Mucosa of descending colon (tissue), 3 donors: ENCODE data around the gene ZBTB7A. TPM values are rescaled to one million over a fixed set of nuclear protein-coding genes. Genes with fewer than 3 reads are reported as not detected.

Experiments used
- ATAC-seq: fragments of 200-7000 bp; cut with Tn5 transposase; one replicate; pipeline ENCODE4 v1.9.1; 2020; ENCODE audit warnings: mild to moderate bottlenecking, moderate library complexity
- DNase-seq, 3 donors: peaks; one replicate each; pipeline ENCODE4 v3.0.0-alpha.2; 2020
- H3K36me3 ChIP-seq: fragments of 200-600 bp; one replicate; pipeline ENCODE4 v1.8.0; 2021; ENCODE audit warnings: low read depth, mild to moderate bottlenecking
- H3K4me1 ChIP-seq: fragments of 200-600 bp; one replicate; pipeline ENCODE4 v1.8.0; 2021; ENCODE audit warnings: low read depth, mild to moderate bottlenecking
- H3K4me3 ChIP-seq: fragments of 200-600 bp; one replicate; pipeline ENCODE4 v1.8.0; 2021; ENCODE audit warnings: mild to moderate bottlenecking
- H3K9me3 ChIP-seq: fragments of 200-600 bp; one replicate; pipeline ENCODE4 v1.8.0; 2021; ENCODE audit warnings: mild to moderate bottlenecking
- intact Hi-C, 2 donors: fragments of 100-400 bp; cut with DNase I in 1 of 2; cut with micrococcal nuclease in 1 of 2; formaldehyde crosslinking; loops; one replicate each; pipeline versions ENCODE4 v1.11.0 to v1.11.1; 2022; cut with DNase I, micrococcal nuclease
- total RNA-seq, 3 donors: library from RNA; stranded (reverse); fragmentation: NEBNext Ultra II Directional in 2 of 3; extraction: Animal tissue kit (Norgen Biotek cat#: 25700) in 2 of 3; gene quantifications; one replicate each; pipeline versions ENCODE4 v1.2.1 to v1.2.4, GENCODE V29; 2021 to 2023
- TF ChIP-seq, protein P1 (sequence below): fragments of 200-600 bp; IDR thresholded peaks from one replicate; pipeline ENCODE4 v1.8.0; 2022; ENCODE audit warnings: antibody characterized with exemption, mild to moderate bottlenecking
- donor health status: DM: no; HTN: no; CAD: no; lungs with moderate emphysema.
- donor health status: DM: no; HTN: no; CAD: no.
- donor health status: DM: no; HTN: yes; CAD: no.

The ZBTB7A gene
- total RNA-seq, 3 donors from 2014 or later = 104 to 115 (median 112) TPM

- Histone ChIP-seq H3K9me3 (no peaks in the 10 kb centered on the region), H3K36me3 (no peaks in the 10 kb centered on the region), H3K4me1 (no peaks in the 10 kb centered on the region), H3K4me3 (no peak overlapping the region)
- intact Hi-C loops = no loop called here
- TF ChIP-seq, protein P1, sequence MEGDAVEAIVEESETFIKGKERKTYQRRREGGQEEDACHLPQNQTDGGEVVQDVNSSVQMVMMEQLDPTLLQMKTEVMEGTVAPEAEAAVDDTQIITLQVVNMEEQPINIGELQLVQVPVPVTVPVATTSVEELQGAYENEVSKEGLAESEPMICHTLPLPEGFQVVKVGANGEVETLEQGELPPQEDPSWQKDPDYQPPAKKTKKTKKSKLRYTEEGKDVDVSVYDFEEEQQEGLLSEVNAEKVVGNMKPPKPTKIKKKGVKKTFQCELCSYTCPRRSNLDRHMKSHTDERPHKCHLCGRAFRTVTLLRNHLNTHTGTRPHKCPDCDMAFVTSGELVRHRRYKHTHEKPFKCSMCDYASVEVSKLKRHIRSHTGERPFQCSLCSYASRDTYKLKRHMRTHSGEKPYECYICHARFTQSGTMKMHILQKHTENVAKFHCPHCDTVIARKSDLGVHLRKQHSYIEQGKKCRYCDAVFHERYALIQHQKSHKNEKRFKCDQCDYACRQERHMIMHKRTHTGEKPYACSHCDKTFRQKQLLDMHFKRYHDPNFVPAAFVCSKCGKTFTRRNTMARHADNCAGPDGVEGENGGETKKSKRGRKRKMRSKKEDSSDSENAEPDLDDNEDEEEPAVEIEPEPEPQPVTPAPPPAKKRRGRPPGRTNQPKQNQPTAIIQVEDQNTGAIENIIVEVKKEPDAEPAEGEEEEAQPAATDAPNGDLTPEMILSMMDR = no peak
- DNase-seq = peak in 1 of 3 donors; percentile 48
- ATAC-seq = no peak
These were observed 38.1 kb downstream of the ZBTB7A start for GRCh38 chr19:4028334-4029246.

GRCh38 chr19:4027146-4027545, 39.6 kb downstream of the ZBTB7A start:
- TF ChIP-seq, protein P1 = no peak
- Histone ChIP-seq H3K9me3 (no peaks in the 10 kb centered on the region), H3K36me3 (no peaks in the 10 kb centered on the region), H3K4me1 (no peaks in the 10 kb centered on the region), H3K4me3 (no peak overlapping the region)
- ATAC-seq (no peak), DNase-seq (no peak)
- intact Hi-C loops = no loop called here

- Histone ChIP-seq H3K9me3 (no peaks in the 10 kb centered on the region), H3K36me3 (no peaks in the 10 kb centered on the region), H3K4me3 (no peak overlapping the region), H3K4me1 (no peaks in the 10 kb centered on the region)
- intact Hi-C loops = no loop called here
- ATAC-seq (no peak), DNase-seq (no peak)
- TF ChIP-seq, protein P1 = no peak
These were observed 41.4 kb downstream of the ZBTB7A start for GRCh38 chr19:4025317-4025716.

DNA sequence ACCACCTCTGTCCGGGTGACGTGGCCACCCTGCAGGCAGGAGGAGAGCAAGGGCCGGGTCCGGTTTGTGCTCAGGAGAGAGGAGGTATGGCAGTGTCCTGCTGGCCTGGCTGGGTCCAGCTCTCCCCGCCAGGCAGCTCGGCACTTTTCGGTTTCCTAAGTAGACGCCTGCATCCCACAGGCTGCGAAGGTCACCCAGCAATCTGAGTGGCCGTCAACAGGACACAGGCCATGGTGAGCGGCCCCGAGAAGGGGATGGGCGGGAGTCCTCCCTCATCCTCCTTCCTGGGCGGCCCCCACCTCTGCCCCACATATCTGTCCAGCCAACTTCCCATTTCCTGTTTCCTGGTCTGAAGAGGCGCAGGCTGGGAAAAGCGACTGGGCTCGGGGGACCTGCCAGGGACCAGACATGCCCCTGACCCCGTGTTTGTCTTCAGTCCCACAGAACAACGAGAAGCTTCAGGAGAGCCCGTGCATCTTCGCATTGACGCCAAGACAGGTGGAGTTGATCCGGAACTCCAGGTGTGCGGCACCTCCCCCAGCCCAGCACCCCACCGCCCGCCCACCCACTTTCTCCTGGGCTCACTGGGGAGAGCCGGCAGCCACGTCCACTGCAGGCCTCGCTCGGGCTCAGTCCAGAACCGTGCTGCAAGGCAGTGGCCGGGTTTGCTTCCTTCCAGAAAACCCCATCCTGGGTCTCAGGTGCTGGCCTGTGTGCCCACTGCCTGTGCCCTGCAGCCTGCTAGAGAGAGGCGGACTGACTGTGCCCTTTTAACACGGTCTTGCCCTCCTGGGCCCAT, 42.9 kb downstream of the ZBTB7A start:
- ATAC-seq (no peak), DNase-seq (no peak)
- Histone ChIP-seq H3K9me3 (no peaks in the 10 kb centered on the region), H3K4me3 (no peak overlapping the region), H3K36me3 (no peaks in the 10 kb centered on the region), H3K4me1 (no peaks in the 10 kb centered on the region)
- intact Hi-C loops = no loop called here
- TF ChIP-seq, protein P1 = no peak

- H3K36me3 ChIP-seq = no peaks in the 10 kb centered on the region
- H3K4me1 ChIP-seq = no peaks in the 10 kb centered on the region
- ATAC-seq (no peak), DNase-seq (no peak)
- intact Hi-C loops = no loop called here
- H3K9me3 ChIP-seq = no peaks in the 10 kb centered on the region
- TF ChIP-seq, protein P1 = no peak
- no peak overlapping the region for H3K4me3 ChIP-seq
These were observed 47.1 kb downstream of the ZBTB7A start for GRCh38 chr19:4019578-4019977.
